Mesenchymal stem cell (in vitro differentiated cells and primary cell): ENCODE data around the gene CEP85.
A peak's percentile ranks its signal among the peaks of the same experiment; 100 is the strongest.

ENCODE experiments used
- DNase-seq: peaks from one replicate; pipeline ENCODE4 v3.0.0-alpha.2; 2013
- H2AFZ ChIP-seq: one replicate; pipeline ENCODE4 v1.6.1; 2013; ENCODE audit warnings: low read depth, mild to moderate bottlenecking, control low read depth, inconsistent platforms, low read length, moderate library complexity
- H2AK5ac ChIP-seq: 2 replicates; pipeline ENCODE4 v1.6.1; 2013; ENCODE audit warnings: low read length, moderate library complexity, mild to moderate bottlenecking, inconsistent platforms; ENCODE audit not compliant: severe bottlenecking
- H2BK120ac ChIP-seq: one replicate; pipeline ENCODE4 v1.6.1; 2013; ENCODE audit warnings: low read depth, mild to moderate bottlenecking, inconsistent platforms, low read length, moderate library complexity
- H2BK12ac ChIP-seq, 2 experiments: one replicate each; pipeline ENCODE4 v1.6.1; 2013; ENCODE audit warnings: inconsistent platforms in 2 of 2, low read length in 2 of 2, mild to moderate bottlenecking in 2 of 2, moderate library complexity in 2 of 2, control low read depth in 1 of 2
- H2BK15ac ChIP-seq: one replicate; pipeline ENCODE4 v1.6.1; 2013; ENCODE audit warnings: mild to moderate bottlenecking, low read depth, inconsistent platforms; ENCODE audit not compliant: poor library complexity, severe bottlenecking
- H2BK5ac ChIP-seq: 2 replicates; pipeline ENCODE4 v1.6.1; 2013; ENCODE audit warnings: low read depth, mild to moderate bottlenecking, low read length, control low read depth, inconsistent platforms; ENCODE audit not compliant: poor library complexity, severe bottlenecking
- H3K14ac ChIP-seq, 2 experiments: one replicate each; pipeline ENCODE4 v1.6.1; 2013; ENCODE audit warnings: inconsistent platforms in 2 of 2, low read length in 2 of 2, control low read depth in 1 of 2, mild to moderate bottlenecking in 1 of 2, moderate library complexity in 1 of 2
- H3K18ac ChIP-seq, 2 experiments: one replicate each; pipeline ENCODE4 v1.6.1; 2013; ENCODE audit warnings: inconsistent platforms in 2 of 2, low read length in 2 of 2, control low read depth in 1 of 2, low read depth in 1 of 2, mild to moderate bottlenecking in 1 of 2
- H3K23ac ChIP-seq, 2 experiments: one replicate each; pipeline ENCODE4 v1.6.1; 2013; ENCODE audit warnings: inconsistent platforms in 2 of 2, low read length in 2 of 2, mild to moderate bottlenecking in 2 of 2, moderate library complexity in 2 of 2, control low read depth in 1 of 2
- H3K27ac ChIP-seq: 2 replicates; pipeline ENCODE4 v1.5.1; 2013; ENCODE audit warnings: mild to moderate bottlenecking, moderate library complexity, low read length, control low read depth, inconsistent platforms; ENCODE audit not compliant: poor library complexity, severe bottlenecking
- H3K27me3 ChIP-seq, 2 experiments: 2 replicates each; pipeline versions ENCODE4 v1.6.1 to v1.7.0; 2013; ENCODE audit warnings: low read length in 2 of 2, mild to moderate bottlenecking in 2 of 2, moderate library complexity in 2 of 2, control low read depth in 1 of 2, inconsistent platforms in 1 of 2; ENCODE audit not compliant: control insufficient read depth in 1 of 2, insufficient read depth in 1 of 2
- H3K36me3 ChIP-seq, 2 experiments: 2 replicates each; pipeline versions ENCODE4 v1.6.1 to v1.7.0; 2013; ENCODE audit warnings: low read length in 2 of 2, control low read depth in 1 of 2, inconsistent platforms in 1 of 2, low read depth in 1 of 2, mild to moderate bottlenecking in 1 of 2; ENCODE audit not compliant: insufficient read depth in 2 of 2, control insufficient read depth in 1 of 2
- H3K4ac ChIP-seq, 2 experiments: one replicate each; pipeline ENCODE4 v1.6.1; 2013; ENCODE audit warnings: inconsistent platforms in 2 of 2, low read length in 2 of 2, mild to moderate bottlenecking in 2 of 2, moderate library complexity in 2 of 2, control low read depth in 1 of 2, low read depth in 1 of 2
- H3K4me1 ChIP-seq: 2 replicates; pipeline ENCODE4 v1.6.1; 2013; ENCODE audit warnings: low read depth, low read length, control low read depth; ENCODE audit not compliant: control insufficient read depth, insufficient read depth
- H3K4me2 ChIP-seq: 2 replicates; pipeline ENCODE4 v1.6.1; 2013; ENCODE audit warnings: low read length, mild to moderate bottlenecking, inconsistent platforms; ENCODE audit not compliant: poor library complexity, severe bottlenecking
- H3K4me3 ChIP-seq, 2 experiments: 2 replicates each; pipeline versions ENCODE4 v1.5.1 to v1.7.0; 2013; ENCODE audit warnings: low read length in 2 of 2, mild to moderate bottlenecking in 2 of 2, control low read depth in 1 of 2, low read depth in 1 of 2; ENCODE audit not compliant: insufficient read depth in 1 of 2
- H3K79me1 ChIP-seq: replicated peaks from 2 replicates; pipeline ENCODE4 v1.6.1; 2013; ENCODE audit warnings: mild to moderate bottlenecking, control low read depth, low read length, inconsistent platforms; ENCODE audit not compliant: poor library complexity, severe bottlenecking
- H3K9ac ChIP-seq: 2 replicates; pipeline ENCODE4 v1.7.0; 2013; ENCODE audit warnings: mild to moderate bottlenecking, low read length, moderate library complexity
- H3K9me3 ChIP-seq: 2 replicates; pipeline ENCODE4 v1.7.0; 2013; ENCODE audit warnings: mild to moderate bottlenecking, low read length; ENCODE audit not compliant: control insufficient read depth
- H4K8ac ChIP-seq: one replicate; pipeline ENCODE4 v1.6.1; 2013; ENCODE audit warnings: inconsistent platforms, mild to moderate bottlenecking, low read length, moderate library complexity
- H4K91ac ChIP-seq: one replicate; pipeline ENCODE4 v1.6.1; 2013; ENCODE audit warnings: mild to moderate bottlenecking, low read length, inconsistent platforms
- WGBS: methylation state at CpG from one replicate; pipeline ENCODE4 v1.1.7; 2013; ENCODE audit warnings: mixed read lengths; 5-methylcytosine and 5-hydroxymethylcytosine counted together

Gene CEP85

GRCh38 chr1:26215246-26215645 is 18.8 kb upstream of the CEP85 start:
- H3K23ac ChIP-seq: no peak overlapping the region
- H3K18ac ChIP-seq: no peak overlapping the region
- no peak overlapping the region for H3K9ac ChIP-seq
- H3K79me1 ChIP-seq: no peaks in the 10 kb centered on the region
- H3K36me3 ChIP-seq: no peaks in the 10 kb centered on the region
- H2BK12ac ChIP-seq: no peak overlapping the region
- no peak overlapping the region for H2BK15ac ChIP-seq
- no peak overlapping the region for H2AK5ac ChIP-seq
- peaks cover 4% of the 10 kb centered on the region for H3K4me1 ChIP-seq
- H4K91ac ChIP-seq: no peak overlapping the region
- no peak overlapping the region for H3K4me3 ChIP-seq
- DNase-seq: no peak
- no peak overlapping the region for H3K4ac ChIP-seq
- H3K14ac ChIP-seq: no peak overlapping the region
- no peak overlapping the region for H2BK5ac ChIP-seq
- WGBS: 65% methylated on average over 2 of the region's 3 CpGs
- no peak overlapping the region for H2BK120ac ChIP-seq
- no peak overlapping the region for H2AFZ ChIP-seq
- H3K27ac ChIP-seq: no peak overlapping the region
- H3K4me2 ChIP-seq: no peak overlapping the region
- peaks cover 21 to 50% of the 10 kb centered on the region in 2 experiments for H3K27me3 ChIP-seq
- H3K9me3 ChIP-seq: no peaks in the 10 kb centered on the region
- no peak overlapping the region for H4K8ac ChIP-seq

- Histone ChIP-seq H4K91ac (no peak overlapping the region), H3K14ac (no peak overlapping the region), H3K27ac (no peak overlapping the region), H3K23ac (no peak overlapping the region), H3K9ac (no peak overlapping the region), H3K4me1 (peaks cover 8% of the 10 kb centered on the region), H2AFZ (no peak overlapping the region), H2BK5ac (no peak overlapping the region), H3K79me1 (no peaks in the 10 kb centered on the region), H3K4me2 (no peak overlapping the region), H4K8ac (no peak overlapping the region), H3K9me3 (no peaks in the 10 kb centered on the region), H3K4ac (no peak overlapping the region), H3K36me3 (no peaks in the 10 kb centered on the region), H2BK15ac (no peak overlapping the region), H3K27me3 (peaks cover 8 to 62% of the 10 kb centered on the region in 2 experiments), H3K18ac (no peak overlapping the region), H2BK12ac (no peak overlapping the region), H3K4me3 (no peak overlapping the region), H2BK120ac (no peak overlapping the region), H2AK5ac (no peak overlapping the region)
- WGBS: 96% methylated on average over 11 of the region's 11 CpGs
- DNase-seq: no peak
Measured at GRCh38 chr1:26218906-26219494, 15.0 kb upstream of the CEP85 start.

GRCh38 chr1:26220199-26220912 is 13.6 kb upstream of the CEP85 start:
- Histone ChIP-seq H2BK15ac (no peak overlapping the region), H2BK120ac (no peak overlapping the region), H3K27ac (no peak overlapping the region), H3K18ac (no peak overlapping the region), H4K8ac (no peak overlapping the region), H3K79me1 (no peaks in the 10 kb centered on the region), H3K9ac (no peak overlapping the region), H3K14ac (peak overlapping the region in 1 of 2 experiments; percentile 70), H2AK5ac (no peak overlapping the region), H3K4ac (no peak overlapping the region), H3K36me3 (no peaks in the 10 kb centered on the region), H3K4me1 (peaks cover 13% of the 10 kb centered on the region), H2BK5ac (no peak overlapping the region), H4K91ac (no peak overlapping the region), H2BK12ac (no peak overlapping the region), H3K4me2 (no peak overlapping the region), H3K4me3 (no peak overlapping the region), H3K23ac (no peak overlapping the region), H3K9me3 (no peaks in the 10 kb centered on the region), H3K27me3 (peaks cover 17 to 71% of the 10 kb centered on the region in 2 experiments), H2AFZ (no peak overlapping the region)
- DNase-seq: no peak
- 87% methylated on average over 27 of the region's 27 CpGs for WGBS

- no peak overlapping the region for H4K8ac ChIP-seq
- H3K27me3 ChIP-seq: peaks cover 17 to 70% of the 10 kb centered on the region in 2 experiments
- no peak overlapping the region for H3K4me3 ChIP-seq
- peaks cover 17% of the 10 kb centered on the region for H3K4me1 ChIP-seq
- H2AFZ ChIP-seq: no peak overlapping the region
- H3K9ac ChIP-seq: no peak overlapping the region
- no peaks in the 10 kb centered on the region for H3K79me1 ChIP-seq
- no peak overlapping the region for H2BK120ac ChIP-seq
- H3K4ac ChIP-seq: no peak overlapping the region
- WGBS: 79% methylated on average over 2 of the region's 2 CpGs
- H2AK5ac ChIP-seq: no peak overlapping the region
- H3K9me3 ChIP-seq: no peaks in the 10 kb centered on the region
- no peak overlapping the region for H3K18ac ChIP-seq
- H3K36me3 ChIP-seq: no peaks in the 10 kb centered on the region
- H2BK5ac ChIP-seq: no peak overlapping the region
- no peak overlapping the region for H2BK12ac ChIP-seq
- no peak overlapping the region for H3K27ac ChIP-seq
- no peak overlapping the region for H3K14ac ChIP-seq
- no peak overlapping the region for H3K23ac ChIP-seq
- H3K4me2 ChIP-seq: no peak overlapping the region
- H4K91ac ChIP-seq: no peak overlapping the region
- no peak overlapping the region for H2BK15ac ChIP-seq
- no peak for DNase-seq
Measured at GRCh38 chr1:26221094-26221493, 12.9 kb upstream of the CEP85 start.
